HG03066 (cell line): Measurements from ENCODE around the gene TACC3.

ENCODE experiments used
- ATAC-seq: cut with Tn5 transposase; IDR thresholded peaks from one replicate; pipeline ENCODE4 v1.9.1; 2021; ENCODE audit warnings: low read depth; ENCODE audit not compliant: unreplicated experiment

Gene TACC3

DNA sequence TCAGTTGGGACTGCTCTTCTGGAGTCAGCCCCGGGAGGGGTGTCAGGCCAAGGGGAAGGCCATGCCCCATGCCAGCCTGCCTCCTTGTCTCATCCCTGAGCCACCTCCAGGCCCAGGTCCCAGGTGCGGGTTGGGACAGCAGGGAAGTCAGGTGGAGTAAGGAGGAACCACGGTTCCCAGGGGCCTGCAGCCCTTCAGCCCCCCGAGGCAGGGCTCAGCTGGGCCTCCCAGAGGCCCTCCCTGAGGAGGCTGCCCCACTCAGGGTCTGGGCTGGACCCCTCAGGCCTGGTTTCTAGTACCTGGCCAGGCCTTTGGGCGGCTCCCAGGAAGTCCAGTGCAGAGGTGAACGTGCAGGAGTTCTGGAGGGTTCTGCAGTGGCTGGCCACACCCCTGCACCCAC, 48.4 kb downstream of the TACC3 start:
- no peak for ATAC-seq

DNA sequence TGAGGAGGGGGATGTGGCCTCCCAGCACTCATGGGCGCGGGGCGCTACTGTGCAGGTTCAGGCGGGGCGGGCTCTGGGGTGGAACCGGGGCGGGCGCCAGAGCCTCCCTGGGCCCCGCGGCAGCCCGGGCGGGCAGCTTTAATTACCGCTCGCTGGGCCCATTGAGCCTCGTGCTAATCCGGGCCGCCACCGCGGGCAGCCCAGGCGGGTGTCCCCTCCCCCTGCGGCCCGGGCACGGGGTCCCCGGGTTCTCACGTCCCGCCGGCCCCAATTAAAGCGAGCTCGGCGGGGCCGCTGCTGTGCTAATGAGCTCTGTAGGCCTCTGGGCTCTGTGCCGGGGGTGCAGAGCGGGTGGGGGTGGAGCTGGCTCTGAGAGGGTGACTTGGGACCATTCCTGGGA, 48.9 kb downstream of the TACC3 start:
- ATAC-seq = no peak

DNA sequence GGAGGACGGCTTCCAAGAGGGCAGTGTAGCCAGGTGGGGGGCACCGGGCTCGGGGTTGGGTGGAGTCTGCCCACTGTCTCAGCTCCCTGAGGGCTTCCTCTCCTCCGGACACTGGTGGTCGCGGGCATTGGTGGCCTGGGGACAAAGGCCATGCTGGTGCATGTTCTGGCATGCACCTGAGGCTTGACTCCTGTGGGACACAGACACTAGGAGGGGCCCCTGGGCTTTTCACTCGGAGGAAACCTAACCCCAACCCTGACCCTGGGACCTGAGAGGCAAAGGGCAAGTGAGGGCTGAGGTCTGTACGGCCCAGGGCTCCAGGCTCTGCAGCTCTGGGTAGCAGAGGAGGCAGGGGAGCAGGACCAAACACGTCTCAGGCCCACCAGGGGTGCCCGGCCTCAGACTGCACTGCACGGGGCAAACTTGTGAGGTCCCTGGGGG, 49.5 kb downstream of the TACC3 start:
- no peak for ATAC-seq

DNA sequence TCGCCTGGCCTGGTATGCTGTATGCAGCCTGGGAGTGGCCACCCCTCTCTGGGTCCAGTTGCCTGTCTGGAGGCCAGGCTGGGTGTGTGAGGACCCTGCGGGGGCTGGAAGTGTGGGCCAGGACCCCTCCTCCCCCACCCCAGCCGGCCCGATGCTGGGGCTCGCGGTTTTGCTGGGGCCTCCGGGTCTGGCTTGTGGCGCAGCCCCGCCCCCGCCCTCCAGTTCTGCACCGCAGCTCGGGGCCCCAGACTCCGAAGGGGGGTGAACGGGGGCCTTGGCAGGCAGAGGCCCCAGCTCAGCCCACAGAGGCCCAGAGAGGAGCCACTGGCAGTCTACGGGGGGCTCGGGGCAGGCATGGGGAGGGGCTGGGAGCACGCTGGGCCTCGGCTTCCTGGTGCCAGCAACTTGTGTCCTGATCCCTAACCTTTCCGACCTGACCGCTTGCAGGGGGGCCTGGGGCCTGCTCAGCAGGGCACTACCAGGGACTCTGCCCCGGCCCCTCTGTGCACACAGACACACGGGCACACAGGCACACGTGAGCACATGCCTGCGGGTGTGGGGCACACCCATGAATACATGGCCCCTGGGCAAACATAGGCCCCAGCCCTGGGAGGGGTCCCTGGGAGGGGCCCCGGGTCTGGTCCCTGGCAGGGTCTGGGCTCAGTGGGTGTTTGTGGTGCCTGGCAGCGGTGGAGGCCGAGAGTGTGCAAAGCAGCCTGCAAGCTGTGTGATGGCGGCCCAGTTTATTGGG, 50.4 kb downstream of the TACC3 start:
- ATAC-seq = no peak

DNA sequence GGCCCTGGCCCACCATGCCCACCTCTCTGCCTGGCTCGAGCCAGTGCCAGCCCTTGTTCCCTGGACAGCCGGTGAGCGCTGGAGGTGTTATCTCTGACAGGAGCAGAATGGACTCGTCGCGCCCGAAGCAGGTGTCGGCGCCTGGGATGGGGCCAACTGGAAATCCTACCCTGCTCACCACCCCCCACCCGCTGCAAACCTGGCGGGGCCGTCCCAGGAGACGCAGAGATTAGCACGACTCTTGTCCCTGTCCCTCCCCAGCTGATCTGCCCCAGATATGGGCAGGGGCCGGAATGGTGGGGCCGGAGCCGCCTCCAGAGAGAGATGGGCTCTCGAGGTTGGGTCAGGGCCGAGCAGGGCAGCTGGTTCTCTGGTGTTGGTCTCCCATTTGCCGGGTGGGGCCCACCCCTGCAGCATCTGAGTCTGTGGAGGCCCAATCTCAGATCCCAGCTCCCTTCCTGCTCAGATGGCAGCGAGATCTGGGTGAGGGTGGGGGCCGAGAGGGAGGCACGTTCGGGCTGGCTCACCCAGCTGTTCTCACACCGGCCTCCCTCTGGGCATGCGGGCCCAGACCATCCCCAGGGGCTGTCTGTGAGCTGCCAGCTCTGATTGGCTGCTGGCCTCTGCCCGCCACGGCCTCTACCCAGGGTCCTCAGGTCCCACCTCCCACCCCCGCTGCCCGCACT, 51.7 kb downstream of the TACC3 start:
- no peak for ATAC-seq

DNA sequence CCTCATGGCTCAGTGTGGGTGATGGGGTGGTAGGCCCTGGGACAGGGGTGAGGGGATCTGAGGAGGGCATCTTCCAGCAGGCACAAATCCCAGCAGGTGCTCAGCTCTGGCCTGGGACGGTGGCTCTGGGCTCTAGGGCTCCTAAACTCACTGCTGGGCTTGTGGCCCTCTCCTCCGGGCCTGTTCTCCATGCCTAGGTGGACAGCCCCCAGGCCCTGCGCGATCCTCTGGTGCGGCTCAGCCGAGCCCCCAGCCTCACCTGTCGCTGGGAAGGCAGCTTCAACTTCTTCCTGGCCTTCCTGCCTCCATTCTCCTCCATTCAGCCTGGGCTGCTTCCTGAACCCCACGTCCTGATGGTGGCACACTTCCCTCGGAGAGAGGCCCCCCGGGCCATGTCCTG, 52.4 kb downstream of the TACC3 start:
- no peak for ATAC-seq

DNA sequence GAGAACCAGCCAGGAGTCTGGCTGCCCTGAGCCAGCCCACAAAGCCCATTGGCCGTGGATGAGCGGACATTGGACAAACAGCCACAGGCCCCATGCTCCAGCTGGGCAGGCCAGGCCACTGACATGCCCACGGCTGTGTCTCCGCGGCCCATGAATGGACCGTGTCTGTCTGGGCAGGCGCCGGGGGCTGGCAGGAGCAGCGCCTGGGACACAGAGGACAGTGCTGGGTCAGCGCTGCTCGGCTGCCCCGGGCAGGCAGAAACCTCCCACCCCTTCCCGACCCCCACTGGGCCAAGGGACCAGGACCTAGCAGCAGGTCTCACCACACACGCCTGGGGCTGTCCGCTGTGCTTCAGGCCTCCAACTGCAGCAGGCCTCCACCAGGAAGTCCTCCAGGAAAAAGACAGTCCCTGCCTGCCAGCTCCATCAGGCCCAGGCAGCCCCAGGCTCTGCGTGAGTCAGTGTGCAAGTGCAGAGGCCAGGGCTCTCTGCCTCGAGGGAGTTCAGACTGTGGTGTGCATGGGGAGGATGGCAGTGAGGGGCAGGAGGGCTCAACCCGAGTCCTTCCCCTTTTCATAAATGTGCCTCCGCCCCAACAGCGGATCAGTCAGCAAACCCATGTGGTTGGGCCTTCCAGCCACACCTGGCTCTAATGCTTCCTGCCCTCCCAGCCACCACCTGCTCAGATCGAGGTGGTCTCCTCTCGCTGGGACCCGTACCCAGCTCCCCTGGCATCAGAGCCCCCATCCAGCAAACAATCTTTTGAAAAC, 54.6 kb downstream of the TACC3 start:
- ATAC-seq = no peak

DNA sequence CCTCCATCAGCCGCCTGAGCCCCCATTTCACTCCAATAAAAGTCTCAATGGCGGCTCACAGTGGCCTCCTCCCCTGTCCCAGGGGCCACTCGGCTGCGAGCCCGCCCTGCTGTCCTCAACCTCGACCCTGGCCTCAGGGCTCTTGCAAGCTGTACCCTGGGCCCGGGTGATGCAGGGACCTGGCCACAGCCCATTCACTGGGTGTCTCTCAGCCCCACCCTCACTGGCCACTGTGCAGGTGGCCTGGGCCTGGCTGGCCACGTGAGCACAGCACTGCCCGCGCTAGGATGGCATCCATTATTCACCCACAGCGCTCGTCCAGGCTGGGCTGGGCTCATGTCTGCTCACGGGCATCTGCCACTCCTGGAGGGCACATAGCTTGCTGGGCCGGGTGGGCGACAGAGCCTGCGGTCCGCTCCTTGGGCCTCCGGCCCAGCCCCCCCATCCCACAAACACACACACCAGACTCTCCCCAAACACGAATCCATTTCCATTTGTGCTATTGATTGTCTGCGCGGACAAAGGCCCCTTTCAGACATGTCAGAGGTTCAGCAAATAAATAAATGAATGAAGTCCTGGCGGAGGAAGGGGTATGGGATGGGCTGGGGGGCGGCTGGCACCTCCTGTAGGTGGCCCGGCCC, 55.3 kb downstream of the TACC3 start:
- ATAC-seq = no peak

DNA sequence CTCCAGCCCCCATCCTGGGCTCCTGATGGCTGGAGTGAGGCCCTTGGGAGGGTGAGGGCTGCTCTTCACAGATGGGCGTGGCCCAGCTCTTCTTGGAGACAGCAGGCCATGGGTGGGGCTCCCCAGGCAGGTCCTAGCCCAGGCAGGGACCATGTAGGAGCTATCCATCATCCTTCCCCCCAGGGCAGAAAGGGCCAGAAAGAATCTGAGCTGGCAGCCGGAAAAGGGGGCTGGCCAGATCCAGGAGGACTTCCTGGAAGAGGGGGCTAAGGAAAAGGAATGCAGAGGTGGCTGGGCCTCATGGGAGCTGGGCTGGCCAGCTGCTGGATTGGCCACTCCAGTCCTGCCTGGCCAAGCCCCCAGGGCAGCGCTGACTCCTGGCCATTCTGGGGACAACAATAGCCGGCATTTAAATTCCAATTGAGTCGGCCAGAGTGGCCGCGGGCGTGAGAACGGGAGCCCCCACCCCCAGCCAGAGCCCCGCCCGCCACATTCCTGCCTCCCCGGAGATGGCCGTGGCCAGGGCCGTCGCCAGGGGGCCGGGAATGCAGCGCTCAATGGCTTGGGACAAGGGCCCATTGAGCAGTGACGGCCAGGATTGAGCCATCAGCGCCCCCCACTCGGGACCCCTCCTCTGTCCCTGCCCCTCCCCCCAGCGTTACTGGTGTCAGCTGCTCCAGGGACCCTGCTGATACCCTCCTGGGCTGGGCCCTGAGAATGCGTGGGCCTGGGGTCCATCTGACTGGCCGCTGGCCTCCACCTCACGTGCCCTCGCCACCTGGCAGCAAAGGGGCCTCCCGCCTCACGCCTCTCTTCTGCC, 56.7 kb downstream of the TACC3 start:
- ATAC-seq = no peak

DNA sequence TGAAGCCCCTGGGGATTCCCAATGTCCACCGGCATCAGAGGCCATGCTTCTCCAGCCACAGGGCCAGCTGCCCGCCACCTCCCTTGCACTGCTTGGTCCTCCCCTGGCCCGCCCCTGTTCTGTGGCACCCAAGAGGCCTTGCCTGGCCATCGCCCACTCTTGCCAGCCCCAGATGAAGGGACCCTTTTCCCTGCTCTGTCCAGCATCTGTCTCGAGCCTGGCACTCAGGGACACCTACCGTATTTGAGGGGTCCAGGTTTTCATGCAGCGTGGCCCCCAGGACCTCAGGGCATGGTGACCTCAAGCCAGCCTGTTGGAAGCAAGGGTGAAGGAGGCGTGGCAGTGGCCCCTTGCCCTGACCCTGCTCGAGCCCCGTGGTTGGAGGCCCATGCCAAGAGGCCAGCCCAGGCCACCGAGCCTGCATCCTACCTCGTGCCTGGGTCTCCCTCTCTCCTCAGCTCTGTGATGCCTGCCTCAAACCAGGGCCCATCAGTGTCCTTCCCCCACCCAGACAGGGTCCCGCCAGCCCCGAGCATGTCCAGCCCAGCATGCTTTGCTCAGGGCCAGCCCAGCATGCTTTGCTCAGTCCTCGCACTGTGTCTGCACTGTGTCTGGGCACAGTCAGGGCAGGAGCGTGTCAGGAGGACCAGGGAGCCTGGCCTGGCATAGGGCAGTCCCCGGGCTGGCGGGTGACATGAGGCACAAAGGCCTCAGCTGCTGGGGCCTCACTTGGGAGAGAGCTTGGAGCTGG, 57.5 kb downstream of the TACC3 start:
- no peak for ATAC-seq

DNA sequence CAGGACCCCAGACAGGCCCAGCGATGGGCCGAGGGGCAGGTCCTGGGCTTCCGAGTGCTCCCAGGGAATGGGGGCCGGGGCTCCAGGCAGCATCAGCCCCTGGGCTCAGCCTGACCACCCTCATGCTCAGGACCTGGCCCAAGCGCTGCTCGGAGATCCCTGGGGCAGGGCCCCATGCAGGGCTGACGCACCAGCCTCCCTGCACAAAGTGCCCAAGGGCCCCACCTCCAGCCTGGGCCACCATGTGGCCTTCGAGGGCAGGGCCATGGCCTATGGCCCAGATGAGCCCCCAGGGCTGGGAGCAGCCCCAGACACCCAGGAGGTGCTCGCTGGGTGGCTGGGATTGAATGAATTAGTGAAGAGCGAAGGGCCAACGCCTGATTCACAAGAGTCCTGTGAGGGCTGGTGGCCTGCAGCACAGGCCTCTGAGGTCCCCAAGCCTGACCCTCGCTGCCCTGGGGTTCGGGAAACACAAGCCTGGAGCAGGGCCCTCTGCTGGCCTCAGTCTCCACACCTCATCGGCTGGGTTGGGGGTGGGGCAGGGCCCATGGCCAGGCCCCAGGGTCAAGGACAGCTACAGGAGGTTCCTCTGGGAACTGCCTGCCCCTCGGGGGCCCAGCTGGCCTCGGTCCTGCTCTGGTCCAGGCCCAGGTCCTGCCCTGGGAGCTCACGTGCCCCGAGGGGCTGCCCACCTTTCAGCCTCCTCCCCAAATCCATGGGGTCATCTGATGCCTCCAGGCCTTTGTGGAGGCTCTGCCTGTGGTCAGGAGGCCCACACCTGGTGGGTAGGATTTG, 58.5 kb downstream of the TACC3 start:
- no peak for ATAC-seq

DNA sequence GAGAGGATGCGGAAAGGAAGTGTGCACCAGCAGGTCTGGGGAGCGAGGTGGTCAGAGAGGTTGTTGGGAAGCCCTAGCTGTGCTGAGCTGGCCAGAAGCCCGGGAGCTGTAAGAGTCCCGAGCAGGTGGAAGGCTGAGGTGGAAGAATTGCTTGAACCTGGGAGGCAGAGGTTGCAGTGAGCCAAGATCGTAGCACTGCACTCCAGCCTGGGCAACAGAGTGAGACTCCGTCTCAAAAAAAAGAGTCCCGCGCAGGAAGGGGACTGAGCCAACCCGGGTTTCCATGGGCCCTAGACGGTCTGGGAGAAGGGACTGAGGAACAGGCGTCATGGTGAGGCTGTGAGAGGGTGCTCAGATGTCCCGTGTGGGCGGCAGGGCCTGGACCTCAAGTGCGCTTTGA, 59.1 kb downstream of the TACC3 start:
- no peak for ATAC-seq

DNA sequence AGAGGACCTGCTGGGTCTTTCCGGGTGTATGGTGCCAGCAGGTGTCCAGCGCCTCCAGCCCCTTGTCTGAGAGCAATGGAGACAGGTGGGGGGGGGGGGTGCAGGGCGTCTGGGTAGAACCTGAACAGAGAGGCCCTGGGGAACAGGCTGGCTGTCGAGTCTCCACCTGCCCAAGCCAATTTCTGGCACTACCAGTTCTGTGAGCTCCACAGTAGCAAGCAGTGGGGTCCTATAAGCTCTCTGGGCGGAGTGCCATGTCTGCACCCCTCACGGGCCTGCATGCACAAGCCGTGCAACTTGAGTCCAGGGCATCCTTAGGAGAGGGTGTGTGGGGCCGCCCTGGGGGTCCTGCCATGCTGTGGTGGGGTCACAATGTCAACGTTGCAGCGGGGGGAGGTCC, 61.7 kb downstream of the TACC3 start:
- no peak for ATAC-seq

DNA sequence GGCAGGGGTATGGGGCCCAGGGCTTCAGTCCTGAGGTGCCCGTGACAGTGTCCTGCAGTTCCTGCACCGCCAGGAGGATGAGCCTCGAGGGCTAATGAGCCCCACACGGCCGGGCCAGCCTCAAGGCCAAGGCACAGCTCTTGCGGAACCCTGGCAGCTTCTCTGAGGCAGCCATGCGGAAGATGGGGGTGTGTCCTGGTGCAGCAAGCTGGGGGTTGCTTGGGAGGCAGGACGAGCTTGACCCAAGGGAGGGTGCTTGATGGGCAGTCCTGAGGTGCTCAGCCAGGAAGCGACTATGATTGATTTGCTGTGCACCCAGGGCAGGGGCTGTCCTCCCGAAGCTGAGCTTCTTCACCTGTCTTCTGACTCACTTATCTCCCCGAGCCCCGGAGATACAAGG, 62.6 kb downstream of the TACC3 start:
- ATAC-seq = no peak

DNA sequence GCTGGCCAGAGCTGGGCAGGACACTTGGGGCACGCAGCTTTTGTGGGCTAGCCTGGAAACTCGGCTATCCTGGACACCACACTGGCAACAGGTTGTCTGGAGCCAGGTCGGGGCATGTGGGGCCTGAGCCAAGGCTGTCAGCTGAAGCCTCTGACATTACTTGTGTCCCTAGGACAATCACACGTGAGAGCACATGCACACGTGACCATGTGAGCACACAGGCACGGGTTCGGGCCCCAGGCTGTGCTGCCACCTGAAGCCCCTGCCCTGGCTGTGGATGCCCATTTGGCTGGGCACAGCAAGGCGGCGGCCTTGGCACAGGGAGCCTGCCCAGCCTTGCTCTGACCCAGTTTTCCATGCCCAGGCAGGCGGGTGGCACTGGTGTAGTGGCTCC, 63.1 kb downstream of the TACC3 start:
- ATAC-seq = no peak

DNA sequence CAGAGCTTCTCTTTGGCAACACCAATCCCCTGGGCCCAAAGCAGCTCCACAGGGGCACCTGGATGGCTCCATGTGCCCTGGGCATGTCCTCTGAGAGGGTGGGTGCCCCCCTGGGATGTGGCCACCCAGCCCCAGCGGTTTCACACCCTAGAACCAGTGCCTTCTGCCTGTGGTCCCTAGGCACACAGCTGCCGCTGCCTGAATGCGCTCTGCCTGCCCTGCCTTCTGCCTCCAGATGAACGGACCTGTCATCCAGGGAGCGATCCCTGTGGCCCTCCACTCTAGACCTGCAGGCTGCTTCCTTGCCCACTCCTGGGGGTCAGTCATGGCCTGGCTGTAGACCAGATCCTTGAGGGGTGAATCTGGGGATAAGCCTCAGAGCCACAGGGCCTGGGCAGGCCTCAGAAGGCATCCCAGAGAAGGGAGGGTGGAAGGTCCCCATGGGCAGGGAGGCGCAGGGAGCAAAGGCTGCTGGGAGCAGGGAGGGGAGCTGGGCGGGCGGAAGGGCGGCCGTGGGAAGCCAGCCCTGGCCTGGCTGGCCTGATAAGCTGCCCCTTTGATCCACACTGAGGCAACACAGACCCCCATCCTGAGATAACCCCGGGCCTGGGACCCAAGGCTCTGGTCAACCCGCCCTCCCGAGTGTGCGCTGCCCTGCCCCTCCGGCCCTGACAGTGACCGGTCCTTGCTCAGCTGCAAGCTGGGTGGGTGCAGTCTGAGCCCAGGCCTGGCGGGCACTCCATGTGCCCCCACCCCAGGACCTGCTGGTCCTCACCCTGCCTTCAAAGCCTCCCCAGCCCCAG, 63.7 kb downstream of the TACC3 start:
- ATAC-seq = no peak

DNA sequence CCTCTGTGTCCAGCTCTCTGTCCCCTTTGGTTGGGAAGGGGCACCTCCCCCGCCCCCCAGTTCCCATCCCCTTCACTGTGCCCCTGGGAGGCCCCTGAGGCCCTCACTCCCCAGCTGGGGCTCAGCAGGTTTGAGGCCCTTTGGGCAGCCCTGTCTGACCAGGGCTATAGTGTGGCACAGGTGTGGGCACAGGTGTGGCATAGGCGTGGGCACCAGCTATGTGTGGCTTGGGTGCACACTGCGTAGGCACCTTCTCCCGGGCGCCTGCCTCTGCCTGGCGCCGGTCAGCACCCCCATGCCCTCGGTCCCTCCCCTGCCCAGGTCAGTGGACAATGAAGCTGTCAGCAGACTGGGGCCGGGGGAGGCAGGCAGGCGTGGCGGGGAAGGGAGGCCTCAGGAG, 64.3 kb downstream of the TACC3 start:
- no peak for ATAC-seq
